Stimulated activated CD4-positive, alpha-beta T cell treated with anti-CD3 and anti-CD28 coated beads, Interleukin-4, amount 100 ng/mL, for 4 hours (primary cell): Measurements from ENCODE around the gene FBXO8.
"Not testable (repeated sequence)": the region's sequence is repeated elsewhere in the genome, so short reads cannot be mapped to it uniquely, and the experiment has no call there.

Experiments
- DNase-seq, 2 experiments: peaks; one replicate each; pipeline ENCODE4 v3.0.0-alpha.2; 2020

Gene FBXO8

DNA sequence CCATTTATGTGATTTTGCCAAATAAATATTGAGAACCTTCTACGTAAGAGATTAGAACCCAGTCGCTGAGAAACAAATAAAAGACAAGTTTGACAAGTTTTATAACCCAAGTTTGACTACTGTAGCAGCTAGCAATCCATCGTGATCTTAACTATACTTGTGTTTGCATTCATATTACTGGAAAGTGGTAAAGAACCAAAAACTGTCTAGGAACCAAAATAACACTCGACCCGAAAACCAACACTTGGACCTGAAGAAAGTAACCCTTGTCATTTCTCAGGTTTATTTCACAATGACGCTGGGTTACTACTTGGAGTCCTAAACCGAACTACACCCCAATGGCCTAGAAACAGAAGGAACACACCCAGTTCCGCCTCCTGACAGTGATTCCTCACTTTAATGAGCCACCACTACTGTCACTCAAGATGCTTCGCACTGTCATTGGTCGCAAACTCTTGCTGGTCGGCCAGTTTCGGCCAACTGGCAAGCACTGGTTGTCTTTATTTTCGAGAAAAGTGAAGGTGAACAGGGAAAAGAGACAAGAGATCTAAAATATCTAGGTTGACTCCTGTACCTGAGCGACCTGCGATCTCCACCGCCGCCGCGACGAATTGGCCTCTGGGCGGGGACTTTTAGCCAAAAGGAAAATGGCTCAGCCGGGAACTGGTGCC is 496 bp downstream of the FBXO8 start:
- peak; percentile 50 to 75 for DNase-seq

DNA sequence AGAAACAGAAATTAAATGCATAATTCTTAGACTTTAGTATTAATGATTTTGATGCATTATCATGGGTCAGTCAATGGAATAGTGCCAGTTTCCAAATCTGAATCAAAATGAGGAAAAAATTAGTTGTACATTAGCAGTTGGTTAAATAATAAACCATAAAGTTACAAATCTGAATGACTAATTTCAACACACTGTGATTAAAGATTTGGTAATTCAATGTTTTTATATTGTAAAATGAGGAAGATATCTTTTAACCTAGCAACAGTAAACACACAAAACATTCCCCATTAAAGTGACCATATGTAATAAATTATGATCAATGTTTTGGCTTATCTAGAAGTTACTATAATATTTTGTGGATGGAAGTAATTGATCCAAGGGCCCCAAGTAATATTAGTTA is 1.6 kb downstream of the FBXO8 start:
- no peak for DNase-seq

DNA sequence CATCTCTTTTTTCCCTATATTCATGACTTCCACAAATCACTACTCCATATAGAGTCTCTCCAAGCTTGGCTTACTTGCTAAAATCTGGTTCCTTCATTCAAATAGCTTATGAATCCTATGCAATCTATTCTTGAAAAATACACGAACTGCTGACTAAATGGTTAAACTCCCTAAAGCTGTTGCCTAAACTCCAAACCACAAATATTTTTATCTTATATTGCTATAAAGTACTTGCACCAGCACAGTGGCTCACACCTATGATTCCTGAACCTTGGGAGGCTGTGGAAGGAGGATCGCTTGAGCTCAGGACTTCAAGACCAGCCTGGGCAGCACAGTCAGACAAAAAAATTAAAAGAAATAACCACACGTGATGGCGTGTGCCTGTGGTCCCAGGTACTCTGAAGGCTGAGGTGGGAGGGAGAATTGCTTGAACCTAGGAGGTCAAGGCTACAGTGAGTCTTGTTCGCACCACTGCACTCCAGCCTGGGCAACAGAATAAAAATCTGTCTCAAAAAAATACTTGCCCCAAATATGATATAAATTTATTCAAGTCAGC is 2.2 kb downstream of the FBXO8 start:
- DNase-seq = no peak

DNA sequence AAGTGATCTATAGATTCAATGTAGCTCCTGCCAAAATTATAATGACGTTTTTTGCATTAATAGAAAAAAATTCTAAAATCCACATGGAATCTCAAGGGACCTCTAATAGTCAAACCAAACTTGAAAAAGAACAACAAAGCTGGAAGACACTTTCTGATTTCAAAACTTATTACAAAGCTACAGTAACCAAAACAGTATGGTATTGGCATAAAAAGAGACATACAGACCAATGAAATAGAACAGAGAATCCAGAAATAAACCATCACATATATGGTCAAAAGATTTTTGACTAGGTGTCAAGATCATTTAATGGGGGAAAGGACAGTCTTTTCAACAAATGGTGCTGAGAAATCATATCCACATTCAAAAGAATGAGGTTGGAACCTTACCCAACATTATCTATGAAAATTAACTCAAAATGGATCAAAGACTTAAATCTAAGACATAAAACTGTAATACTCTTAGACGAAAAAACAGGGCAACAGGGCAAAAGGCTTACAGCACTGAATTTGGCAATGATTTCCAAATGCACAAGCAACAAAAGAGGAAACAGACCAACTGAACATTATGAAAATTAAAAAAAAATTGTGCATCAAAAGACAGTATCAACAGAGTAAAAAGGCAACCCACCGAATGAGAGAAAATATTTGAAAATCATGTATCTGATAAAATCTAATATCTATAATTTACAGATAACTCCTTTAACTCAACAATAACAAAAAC is 3.9 kb downstream of the FBXO8 start:
- DNase-seq = no peak

DNA sequence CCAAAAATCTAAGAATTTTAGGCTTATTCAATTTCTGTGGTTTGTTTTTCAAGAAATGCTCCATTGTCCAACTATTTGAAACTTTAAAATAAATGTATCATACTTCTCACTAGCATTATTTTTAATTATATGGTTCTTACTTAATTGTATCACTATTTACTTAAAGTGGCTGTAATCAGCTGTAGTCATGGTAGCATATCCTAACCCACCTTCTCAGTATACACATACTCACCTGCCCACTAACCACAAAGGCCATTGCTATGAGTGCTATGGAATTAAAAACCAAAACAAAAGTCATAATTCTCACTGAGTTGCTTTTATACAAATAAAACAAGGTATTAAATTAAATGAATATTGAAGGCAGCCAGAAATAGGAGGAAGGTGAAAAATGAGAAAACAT is 5.0 kb downstream of the FBXO8 start:
- no peak for DNase-seq

DNA sequence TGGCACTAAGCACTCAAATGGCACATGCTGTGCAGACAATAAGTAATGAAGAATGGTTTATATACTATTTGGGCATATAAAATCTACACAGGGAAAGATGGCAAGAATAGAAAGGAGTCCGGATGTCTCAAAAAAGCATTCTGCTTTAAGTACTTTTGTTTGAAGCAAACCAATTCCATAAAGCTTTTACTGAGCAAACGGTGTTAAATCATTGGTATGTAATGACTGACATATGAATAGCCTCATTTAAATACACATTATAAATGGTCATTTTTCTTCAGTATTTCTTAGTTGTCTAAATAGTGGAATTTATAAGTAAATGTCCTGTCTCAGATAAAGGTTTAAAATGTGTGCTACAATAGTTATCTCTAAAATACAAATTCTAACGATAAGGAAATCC is 6.0 kb downstream of the FBXO8 start:
- DNase-seq = no peak

DNA sequence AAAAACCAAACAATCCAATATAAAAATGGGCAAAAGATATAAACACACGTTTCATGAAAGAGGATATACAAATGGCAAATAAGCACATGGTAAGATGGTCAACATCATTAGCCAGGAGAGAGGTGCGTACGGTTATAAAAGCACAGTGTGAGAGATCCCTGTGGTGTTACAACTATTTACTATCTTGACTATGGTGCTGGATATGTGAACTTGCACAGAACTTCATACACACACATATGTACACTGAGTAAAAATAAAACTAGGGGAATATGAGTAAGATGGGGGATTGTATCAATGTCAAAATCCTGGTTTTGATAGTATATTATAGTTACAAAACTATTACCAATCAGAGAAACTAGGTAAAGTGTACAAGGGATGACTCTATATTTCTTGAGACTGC is 8.4 kb downstream of the FBXO8 start:
- DNase-seq = no peak

DNA sequence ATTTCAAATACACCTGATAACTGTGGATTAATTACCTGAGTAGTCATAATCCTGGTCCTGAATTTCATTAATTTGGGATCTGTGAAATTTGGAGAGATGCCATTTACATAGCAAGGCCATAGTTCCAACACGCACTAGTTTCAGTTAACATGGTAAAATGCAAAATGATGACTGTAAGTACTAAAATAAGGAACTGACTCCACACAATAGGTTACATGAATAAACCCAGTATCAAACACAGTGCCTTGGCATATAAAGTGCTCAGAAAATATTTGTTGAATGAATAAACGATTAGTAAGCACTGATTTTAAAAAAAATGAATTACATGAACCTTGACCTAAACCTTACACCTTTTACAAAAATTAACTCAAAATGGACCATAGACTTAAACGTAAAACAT is 9.0 kb downstream of the FBXO8 start:
- DNase-seq = no peak

DNA sequence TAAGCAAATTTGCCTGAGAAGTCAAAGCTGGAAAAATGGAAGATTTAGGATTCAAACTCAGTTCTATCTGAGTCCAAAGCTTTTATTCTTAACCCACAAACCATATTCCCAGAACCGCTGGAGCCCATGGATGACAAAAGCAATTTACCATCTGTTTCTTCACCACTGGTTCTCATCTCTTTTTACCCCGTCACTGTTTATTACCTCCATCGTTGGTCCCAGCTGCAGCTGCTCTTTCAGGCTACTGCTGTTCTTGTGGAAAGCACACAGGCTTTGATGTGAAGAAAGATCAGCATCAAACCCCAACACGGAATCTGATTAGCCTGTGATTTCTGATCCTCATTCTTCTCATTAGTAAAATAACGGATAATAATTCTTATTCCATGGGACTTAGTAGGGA is 9.5 kb downstream of the FBXO8 start:
- no peak for DNase-seq

DNA sequence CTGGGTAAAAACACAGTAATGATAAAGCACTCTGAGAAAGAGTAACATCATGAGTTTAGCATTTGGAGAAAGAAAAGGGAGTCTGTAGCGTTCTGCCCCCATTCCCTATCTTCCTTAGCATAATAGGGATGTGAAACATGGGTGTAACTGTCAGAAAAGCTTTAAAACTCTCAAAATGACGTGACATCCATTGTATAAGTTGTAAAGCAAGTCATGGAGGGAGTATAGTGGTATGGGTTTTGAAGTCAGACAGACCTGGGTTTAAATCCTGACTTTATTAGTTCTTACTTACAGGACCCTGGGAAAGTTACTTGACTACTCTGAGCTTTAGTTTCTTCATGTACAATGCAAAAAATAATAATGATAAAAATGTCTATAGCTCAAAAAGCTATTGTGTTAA is 17.1 kb downstream of the FBXO8 start:
- DNase-seq = no peak

DNA sequence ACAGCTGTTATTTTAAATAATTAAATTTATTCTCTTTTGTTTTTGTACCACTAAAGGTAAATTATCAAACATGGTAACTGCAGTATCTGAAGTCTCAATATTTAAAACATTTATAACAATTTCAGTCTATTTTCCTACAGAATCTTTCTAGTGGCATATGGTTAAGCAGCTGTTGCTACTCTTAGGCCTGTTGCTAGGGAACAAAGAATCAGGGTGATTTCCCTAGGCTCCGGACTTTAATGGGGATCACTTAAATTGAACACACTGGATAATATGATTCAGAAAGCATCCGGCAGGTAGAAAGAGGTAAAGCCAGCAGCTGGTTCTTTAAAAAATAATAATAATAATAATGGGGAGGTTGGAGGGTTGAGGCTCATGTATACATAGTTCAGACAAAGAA is 17.6 kb downstream of the FBXO8 start:
- DNase-seq = no peak

DNA sequence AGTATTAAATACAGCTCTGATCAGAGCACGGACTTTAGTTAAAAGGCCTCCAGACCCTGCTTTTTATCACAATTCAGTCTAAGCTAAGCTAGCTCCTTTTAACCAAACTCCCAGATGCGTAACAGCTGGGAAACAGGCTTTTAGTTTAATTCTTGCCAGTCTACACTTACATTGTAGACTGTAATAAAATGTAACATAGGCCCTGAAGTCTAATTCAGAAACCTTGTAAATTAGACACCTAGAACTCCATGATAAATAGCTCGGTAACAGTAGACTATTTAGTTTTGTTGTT is 20.1 kb downstream of the FBXO8 start:
- no peak for DNase-seq

DNA sequence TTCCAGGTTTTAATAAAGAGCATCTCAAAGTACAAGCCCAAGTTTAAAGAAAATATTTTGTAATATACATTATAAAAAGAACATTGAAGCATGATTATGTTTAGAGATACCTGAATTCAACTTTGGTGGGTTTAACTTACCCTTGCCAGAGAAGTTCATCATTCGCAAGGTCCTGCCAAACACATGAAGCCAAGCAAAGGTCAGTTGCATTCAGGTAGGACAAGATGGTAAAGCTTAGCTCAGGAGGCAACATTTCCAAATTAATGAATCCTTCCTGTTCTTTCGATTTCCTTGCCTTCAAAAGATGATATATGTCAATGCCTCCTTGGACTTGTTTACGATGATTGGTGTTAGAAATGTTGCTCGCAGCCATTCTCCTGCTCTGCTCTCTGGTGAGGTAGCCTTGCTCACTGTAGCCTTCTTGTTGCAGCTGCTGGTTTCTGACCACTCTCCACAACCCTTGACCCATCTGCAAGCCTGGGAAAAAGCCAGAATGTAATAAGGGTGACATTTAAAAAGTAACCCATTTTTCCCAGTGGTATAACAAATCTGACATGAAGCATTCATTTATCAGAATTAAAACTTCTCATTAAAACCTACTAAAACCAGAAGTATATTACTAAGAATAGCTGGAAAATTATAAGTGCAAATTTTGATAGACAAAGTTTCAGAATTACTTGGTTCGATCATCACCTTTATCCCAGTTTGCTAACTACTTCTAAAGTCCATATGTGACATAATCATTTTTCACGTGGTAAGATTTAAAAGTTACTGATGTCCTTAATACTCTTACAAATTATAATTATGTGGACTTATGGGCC is 20.6 kb downstream of the FBXO8 start:
- no peak for DNase-seq

DNA sequence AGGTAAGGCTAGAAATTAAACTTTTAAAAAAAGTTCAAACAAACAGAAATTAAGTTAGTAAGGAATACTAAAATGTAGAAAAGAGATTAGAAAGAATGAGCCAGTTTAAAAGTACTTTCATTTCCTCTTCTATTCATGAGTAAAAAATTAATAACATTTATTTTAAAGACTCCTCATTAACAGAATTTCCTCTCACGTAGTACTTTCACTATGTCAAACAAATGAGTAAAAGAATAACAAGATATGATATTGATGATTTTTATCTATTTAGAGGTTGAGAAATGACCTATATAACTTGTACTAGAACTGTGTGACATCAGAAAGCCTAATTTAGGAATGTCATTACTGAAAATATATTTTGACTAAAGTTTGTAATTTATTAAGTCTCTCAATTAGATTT is 22.0 kb downstream of the FBXO8 start:
- not testable (repeated sequence) for DNase-seq

DNA sequence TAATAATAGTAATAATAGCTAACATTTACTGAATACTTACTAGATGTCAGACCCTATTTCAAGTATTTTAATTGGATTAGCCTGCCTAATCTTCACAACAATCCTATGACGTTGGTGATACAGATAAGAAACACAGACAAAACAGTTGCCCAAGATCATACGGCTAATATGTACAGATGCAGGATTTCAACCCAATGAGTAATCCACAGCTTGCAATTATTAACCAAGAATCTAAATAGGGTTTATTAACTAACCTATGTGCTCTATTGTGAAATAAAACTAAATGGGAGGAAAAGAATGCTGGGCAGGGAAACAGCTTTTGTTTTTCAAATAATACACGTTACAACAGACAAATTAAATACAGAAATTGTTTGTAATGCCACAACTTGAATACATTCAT is 23.4 kb downstream of the FBXO8 start:
- no peak for DNase-seq

DNA sequence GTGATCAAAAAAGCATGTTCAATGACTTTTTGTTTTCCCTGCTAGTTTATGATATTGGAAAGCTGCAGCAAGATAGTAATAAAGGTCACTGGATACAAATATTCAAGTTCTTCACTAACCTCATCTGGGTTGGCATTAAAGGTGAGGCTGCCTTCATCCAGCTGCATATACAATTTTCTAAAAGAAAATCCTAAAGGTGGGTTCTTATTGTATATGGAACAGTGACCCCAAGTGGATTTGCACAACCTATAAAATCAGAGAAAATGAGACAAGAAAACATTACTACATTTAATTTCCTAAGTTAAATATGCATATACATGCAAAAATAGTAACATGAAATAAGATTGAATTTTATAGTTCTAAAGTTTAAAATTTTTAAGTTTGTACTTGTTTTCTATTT is 23.9 kb downstream of the FBXO8 start:
- DNase-seq = no peak

DNA sequence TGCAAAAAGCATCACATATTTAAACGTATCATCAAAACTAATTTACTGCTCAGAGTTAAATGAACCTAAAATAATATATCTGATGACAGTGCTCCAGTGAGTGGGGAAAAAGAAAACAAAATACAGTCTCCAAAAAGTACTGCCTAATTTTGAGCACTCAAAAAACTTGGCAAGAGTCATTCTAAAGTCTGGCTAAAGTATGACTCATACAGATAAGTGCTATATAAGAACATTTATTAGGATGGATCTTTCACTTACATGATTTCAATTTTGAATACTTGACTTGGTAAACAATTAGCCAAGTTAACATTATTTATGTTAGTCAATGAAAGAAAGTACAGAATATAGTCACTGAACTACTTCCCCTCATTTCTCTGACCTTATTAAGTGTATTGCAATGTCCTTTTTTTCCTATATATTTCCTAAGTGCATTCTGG is 27.2 kb downstream of the FBXO8 start:
- no peak for DNase-seq

DNA sequence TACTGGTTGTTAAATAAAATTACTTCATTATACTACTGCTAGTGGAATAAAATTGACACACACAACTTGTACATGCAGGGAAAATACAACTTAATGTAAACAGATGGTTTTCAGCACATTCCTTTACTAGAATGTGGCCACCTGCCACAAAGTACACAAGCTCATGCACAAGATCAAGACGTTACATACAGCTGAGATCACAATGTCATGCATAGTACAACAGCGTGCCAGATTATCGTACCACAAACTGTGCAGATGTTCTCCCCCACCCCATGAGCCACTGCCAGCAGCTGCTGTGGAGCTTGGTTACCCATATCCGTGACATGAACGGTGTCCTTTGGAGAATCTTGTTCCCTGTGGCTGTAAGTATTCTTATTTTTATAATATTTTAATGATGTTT is 27.7 kb downstream of the FBXO8 start:
- DNase-seq = no peak

DNA sequence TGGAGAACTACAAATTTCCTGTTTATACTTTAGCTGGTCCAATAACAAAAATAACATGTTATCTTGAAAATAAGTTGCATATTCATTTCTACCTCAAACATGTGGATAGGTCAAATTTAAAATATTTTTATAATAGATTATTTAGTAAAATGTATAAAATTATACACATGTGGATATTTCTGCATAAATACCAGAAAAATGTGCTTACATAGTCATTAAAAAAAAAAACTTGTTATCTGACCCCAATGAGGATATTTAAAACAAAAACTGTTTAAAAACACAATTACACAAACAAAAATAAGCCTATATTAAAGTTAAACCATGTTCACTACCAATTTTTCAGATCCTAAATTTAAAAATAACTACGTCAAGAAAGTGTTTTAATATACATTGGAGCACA is 28.1 kb downstream of the FBXO8 start:
- DNase-seq = no peak

DNA sequence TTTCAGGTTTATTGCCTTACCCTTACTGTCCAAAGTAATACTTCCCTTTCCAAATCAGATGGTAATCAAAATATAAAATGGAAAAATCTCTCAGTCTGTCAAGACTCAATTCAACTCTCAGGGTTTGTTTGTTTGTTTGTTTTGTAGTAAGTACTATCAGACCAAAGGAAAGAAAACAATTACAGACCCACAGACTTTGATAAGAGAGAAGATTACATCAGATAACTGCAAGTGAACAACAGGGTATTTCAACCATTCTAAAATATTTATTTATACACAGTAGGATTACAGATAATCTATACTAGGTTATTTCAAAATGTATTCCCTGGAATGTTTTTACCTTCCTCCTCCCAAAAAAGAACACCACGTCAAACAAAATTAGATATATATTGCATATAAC is 28.9 kb downstream of the FBXO8 start:
- DNase-seq = no peak

DNA sequence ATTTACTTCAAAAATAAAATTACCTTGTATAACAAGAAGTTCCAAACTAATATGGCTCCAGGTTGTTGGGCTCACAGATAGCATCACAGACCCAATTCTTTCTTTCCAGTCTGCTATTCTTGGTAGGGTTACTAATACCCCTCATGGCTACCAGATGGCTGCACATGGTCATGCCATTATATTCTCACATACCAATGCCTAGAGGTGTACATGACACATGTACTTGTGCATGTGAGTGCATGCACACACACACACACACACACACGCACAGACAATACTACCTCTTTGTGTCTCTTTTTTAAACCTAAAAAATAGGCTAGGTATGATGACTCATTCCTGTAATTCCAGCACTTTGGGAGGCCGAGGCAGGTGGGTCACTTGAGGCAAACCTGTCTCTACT is 31.1 kb downstream of the FBXO8 start:
- no peak for DNase-seq

DNA sequence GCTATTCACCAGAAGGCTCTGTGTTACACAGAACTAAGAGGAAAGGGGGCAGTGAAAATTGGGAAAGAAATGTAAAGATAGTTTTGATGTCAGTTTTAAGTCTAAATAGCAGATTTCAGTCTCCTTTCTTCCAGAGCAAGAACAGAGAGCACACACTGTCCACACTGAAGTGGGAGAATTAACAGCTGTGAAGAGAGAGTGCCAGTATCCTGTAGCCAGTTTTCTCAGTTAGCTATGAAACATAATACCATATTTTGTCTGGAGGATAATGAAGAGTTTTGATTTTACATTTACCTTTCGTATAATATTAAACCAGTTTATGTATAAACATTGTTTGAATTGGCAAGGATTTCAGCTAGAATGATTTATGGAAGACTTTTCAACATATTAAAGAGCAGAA is 35.1 kb downstream of the FBXO8 start:
- DNase-seq = no peak

DNA sequence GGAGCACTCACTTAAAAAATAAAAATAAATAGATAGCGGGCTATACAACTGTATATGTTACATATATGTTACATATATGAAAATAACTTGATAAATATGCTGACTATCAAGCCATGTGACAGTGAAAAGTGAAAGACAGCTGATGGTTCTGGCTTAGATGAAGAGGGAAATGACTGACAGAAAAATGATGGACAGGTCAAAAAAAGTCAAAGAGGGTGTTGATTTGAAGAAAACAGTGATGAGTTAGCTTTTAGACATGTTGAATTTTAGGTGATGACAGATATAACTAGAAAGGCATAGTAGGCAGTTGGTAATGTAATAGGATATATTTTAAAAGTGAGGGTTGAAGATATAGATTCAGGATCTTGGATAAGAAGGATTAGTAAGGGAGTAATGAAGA is 37.8 kb downstream of the FBXO8 start:
- no peak for DNase-seq

DNA sequence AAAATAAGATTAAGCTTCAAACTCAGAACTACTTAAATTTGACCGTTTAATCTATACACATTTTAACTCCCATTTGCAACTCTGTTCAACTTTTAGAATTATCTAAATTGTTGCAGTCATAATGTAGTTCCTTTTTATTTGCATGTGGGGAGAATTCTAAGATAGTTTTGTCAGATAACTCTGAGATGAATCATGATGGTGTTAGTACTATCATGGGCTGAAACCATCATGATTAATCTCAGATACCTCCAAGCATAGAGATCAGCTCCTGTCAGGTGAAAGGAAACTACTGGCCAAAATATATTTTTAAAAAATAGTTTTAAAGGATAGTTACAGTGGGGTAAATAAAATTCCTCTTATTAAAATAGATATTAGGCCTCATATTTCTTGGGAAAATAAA is 39.0 kb downstream of the FBXO8 start:
- DNase-seq = no peak
